NB4 (cell line): ENCODE measurements around the gene HS6ST3.

Experiments used
- CTCF ChIP-seq: IDR thresholded peaks from one replicate; pipeline ENCODE4 v1.5.1; 2012; ENCODE audit warnings: low read depth, low read length
- MYC ChIP-seq: IDR thresholded peaks from 2 replicates; pipeline ENCODE4 v1.6.1; 2011; ENCODE audit warnings: low read depth, low read length
- POLR2A ChIP-seq: IDR thresholded peaks from 2 replicates; pipeline ENCODE4 v1.6.1; 2011; ENCODE audit warnings: mild to moderate bottlenecking; ENCODE audit not compliant: insufficient read length; ENCODE audit errors: extremely low read depth
- TF ChIP-seq, protein P1 (sequence below): IDR thresholded peaks from 2 replicates; pipeline ENCODE4 v1.6.1; 2011; ENCODE audit warnings: low read depth, low read length

- no peak for TF ChIP-seq CTCF
- TF ChIP-seq, protein P1, sequence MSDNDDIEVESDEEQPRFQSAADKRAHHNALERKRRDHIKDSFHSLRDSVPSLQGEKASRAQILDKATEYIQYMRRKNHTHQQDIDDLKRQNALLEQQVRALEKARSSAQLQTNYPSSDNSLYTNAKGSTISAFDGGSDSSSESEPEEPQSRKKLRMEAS, result no peak
- TF ChIP-seq POLR2A, result no peak
- no peak for TF ChIP-seq MYC
Observed at GRCh38 chr13:96834626-96835025, 744.7 kb downstream of the HS6ST3 start.
